Upper lobe of left lung (tissue), 6 donors: Measurements from ENCODE around the gene PWWP2B. TPM values are rescaled to one million over a fixed set of nuclear protein-coding genes. Genes with fewer than 3 reads are reported as not detected.

Experiments used
- ATAC-seq, 2 donors: fragments of 200-7000 bp; cut with Tn5 transposase; one replicate each; pipeline ENCODE4 v1.9.1; 2022; ENCODE audit warnings: mild to moderate bottlenecking in 2 of 2, moderate library complexity in 2 of 2; ENCODE audit not compliant: low FRiP score in 2 of 2
- DNase-seq, 2 donors: peaks; one replicate each; pipeline ENCODE4 v3.0.0-alpha.2; 2019 to 2020
- H3K27ac ChIP-seq, 4 donors: fragments of 200-600 bp; sonication (generic); one replicate each; pipeline ENCODE4 v1.5.1; 2016 to 2019
- H3K27me3 ChIP-seq, 4 donors: fragments of 200-600 bp; sonication (generic); one replicate each; pipeline ENCODE4 v1.5.1; 2017 to 2019
- H3K36me3 ChIP-seq, 4 donors: fragments of 200-600 bp; sonication (generic); one replicate each; pipeline ENCODE4 v1.5.1; 2016 to 2019
- H3K4me1 ChIP-seq, 4 donors: fragments of 200-600 bp; sonication (generic); one replicate each; pipeline ENCODE4 v1.5.1; 2018 to 2019
- H3K4me3 ChIP-seq, 4 donors: fragments of 200-600 bp; sonication (generic); one replicate each; pipeline ENCODE4 v1.5.1; 2017 to 2019; ENCODE audit warnings: mild to moderate bottlenecking in 2 of 4, moderate library complexity in 1 of 4
- H3K9me3 ChIP-seq, 4 donors: fragments of 200-600 bp; sonication (generic); one replicate each; pipeline ENCODE4 v1.5.1; 2018 to 2019
- EP300 ChIP-seq, 4 donors: sonication (generic); formaldehyde crosslinking; IDR thresholded peaks; one replicate each; pipeline ENCODE4 v1.5.1; 2017; ENCODE audit warnings: antibody characterized with exemption in 4 of 4, control low read depth in 2 of 4
- POLR2A ChIP-seq, 4 donors: fragments of 450-650 bp; IDR thresholded peaks; one replicate each; pipeline ENCODE4 v1.5.1; 2016 to 2017; ENCODE audit warnings: antibody characterized with exemption in 4 of 4, mild to moderate bottlenecking in 2 of 4
- POLR2AphosphoS5 ChIP-seq, 2 donors: sonication (generic); formaldehyde crosslinking; IDR thresholded peaks; one replicate each; pipeline ENCODE4 v1.5.1; 2017; ENCODE audit warnings: antibody characterized with exemption in 2 of 2
- WGBS, 2 donors: methylation state at CpG; one replicate each; pipeline ENCODE4 v1.1.5; 2017 to 2018; 5-methylcytosine and 5-hydroxymethylcytosine counted together
- total RNA-seq, 6 donors: library from RNA; depleted of rRNA in 4 of 6; stranded (reverse); fragments of >200 nt in 4 of 6; gene quantifications; one replicate each; pipeline versions ENCODE4 v1.1.0 to v1.2.1, GENCODE V29; 2016 to 2021
- TF ChIP-seq, protein P1 (sequence below), 6 experiments: fragments of 450-650 bp in 4 of 6; fragments of 200-600 bp in 2 of 6; sonication (generic) in 2 of 6; IDR thresholded peaks; one replicate each; pipeline ENCODE4 v1.5.1; 2016 to 2019; ENCODE audit warnings: antibody characterized with exemption in 6 of 6
- donor health status: DM: no; HTN: no; CAD: no; lungs with moderate emphysema.
- donor health status: DM: no; HTN: yes; CAD: no; lungs with severe emphysema.

The PWWP2B gene
- total RNA-seq, 6 donors from 2014 or later: 20.2 to 54.4 (median 32.9) TPM

DNA sequence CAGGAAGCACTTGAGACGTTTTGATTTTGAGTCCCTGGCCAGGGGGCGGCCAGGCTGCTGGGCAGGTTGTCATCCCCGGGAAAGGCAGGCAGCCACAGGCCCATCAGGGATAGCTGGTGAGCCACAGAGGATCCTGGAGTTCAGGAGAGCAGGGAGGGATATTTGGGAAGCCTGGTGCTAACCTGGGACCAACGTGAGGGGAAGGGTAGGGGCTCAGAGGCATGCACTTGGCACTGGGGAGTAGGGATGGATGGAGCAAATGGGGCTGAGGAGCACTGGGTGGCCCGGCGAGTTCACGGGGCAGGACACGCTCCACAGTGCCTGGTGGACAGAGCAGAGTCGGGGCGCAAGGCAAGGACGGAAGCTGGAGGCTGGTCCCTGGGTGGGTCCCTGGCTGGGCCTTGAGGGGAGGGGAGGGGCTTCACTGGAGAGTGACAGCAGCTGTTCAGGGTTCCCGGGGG lies 34.8 kb upstream of the PWWP2B start:
- Histone ChIP-seq H3K27me3 (no peaks in the 10 kb centered on the region), H3K36me3 (peaks cover 0 to 25% (median 12%) of the 10 kb centered on the region in 4 donors), H3K9me3 (no peaks in the 10 kb centered on the region), H3K4me1 (no peaks in the 10 kb centered on the region), H3K27ac (no peak overlapping the region), H3K4me3 (no peak overlapping the region)
- 63 to 94% methylated on average over 3 to 9 of the region's 12 CpGs for WGBS, 2 donors
- DNase-seq (peak in 1 of 2 donors; percentile 12), ATAC-seq (no peak)
- TF ChIP-seq, protein P1, sequence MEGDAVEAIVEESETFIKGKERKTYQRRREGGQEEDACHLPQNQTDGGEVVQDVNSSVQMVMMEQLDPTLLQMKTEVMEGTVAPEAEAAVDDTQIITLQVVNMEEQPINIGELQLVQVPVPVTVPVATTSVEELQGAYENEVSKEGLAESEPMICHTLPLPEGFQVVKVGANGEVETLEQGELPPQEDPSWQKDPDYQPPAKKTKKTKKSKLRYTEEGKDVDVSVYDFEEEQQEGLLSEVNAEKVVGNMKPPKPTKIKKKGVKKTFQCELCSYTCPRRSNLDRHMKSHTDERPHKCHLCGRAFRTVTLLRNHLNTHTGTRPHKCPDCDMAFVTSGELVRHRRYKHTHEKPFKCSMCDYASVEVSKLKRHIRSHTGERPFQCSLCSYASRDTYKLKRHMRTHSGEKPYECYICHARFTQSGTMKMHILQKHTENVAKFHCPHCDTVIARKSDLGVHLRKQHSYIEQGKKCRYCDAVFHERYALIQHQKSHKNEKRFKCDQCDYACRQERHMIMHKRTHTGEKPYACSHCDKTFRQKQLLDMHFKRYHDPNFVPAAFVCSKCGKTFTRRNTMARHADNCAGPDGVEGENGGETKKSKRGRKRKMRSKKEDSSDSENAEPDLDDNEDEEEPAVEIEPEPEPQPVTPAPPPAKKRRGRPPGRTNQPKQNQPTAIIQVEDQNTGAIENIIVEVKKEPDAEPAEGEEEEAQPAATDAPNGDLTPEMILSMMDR (IDR thresholded peaks at IDR 0.05): no peak
- no peak for TF ChIP-seq EP300 (IDR thresholded peaks at IDR 0.05)

DNA sequence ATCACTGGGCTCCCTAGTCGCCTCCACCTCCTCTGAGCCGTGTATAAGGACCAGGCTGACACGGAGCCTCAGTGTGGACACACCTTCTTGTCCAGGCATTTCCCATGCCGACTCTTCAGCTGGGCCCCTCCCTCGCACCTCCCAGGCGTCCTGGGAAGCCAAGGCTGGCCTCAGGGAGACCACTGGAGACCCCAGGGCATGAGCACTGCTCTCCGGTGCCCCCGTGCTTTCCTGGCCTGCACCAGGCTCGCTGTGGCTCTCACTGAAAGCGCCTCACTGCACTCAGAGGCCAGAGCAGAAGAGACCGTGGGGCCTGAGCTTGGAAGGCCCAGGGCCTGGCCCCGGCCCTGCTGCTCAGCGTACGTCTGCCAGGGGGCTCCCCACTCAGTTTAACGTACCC lies 33.6 kb upstream of the PWWP2B start:
- no peaks in the 10 kb centered on the region for H3K27me3 ChIP-seq
- TF ChIP-seq POLR2AphosphoS5 (IDR thresholded peaks at IDR 0.05): no peak
- TF ChIP-seq, protein P1 (IDR thresholded peaks at IDR 0.05): no peak
- no peak for TF ChIP-seq POLR2A (IDR thresholded peaks at IDR 0.05)
- TF ChIP-seq EP300 (IDR thresholded peaks at IDR 0.05): no peak
- no peak overlapping the region for H3K4me3 ChIP-seq
- peak in 1 of 2 donors; percentile 16 for DNase-seq
- H3K4me1 ChIP-seq: no peaks in the 10 kb centered on the region
- ATAC-seq: no peak
- 91 to 97% methylated on average over 10 to 15 of the region's 15 CpGs for WGBS, 2 donors
- no peak overlapping the region for H3K27ac ChIP-seq
- H3K9me3 ChIP-seq: no peaks in the 10 kb centered on the region
- H3K36me3 ChIP-seq: peaks cover 0 to 27% (median 12%) of the 10 kb centered on the region in 4 donors

DNA sequence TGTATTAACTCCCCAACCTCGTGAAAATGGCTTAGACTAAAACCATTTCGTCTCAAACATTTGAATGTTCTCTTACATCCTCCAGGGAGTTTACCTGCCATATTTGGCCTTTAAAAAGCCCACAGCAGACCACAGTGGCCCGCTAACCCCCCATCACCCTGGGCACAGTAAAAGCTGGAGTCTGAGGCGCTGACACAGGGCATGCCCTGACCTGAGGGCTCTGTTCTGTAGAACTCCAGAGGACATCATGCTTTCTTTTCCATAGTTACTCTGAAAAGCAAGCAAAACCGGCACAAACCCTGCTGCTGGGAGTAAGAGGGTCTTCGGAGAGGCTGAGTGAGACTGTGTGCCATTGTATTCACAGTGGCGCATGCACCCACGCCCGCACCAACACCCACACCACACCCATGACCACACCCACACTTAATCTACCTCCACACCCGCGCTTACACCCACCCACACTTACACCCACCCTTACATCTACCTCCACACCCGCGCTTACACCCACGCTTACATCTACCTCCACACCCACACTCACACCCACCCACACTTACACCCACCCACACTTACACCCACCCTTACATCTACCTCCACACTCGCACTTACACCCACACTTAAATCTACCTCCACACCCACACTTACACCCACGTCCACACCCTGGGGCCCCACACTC lies 32.9 kb upstream of the PWWP2B start:
- 65 to 68% methylated on average over 16 of the region's 16 CpGs for WGBS, 2 donors
- Histone ChIP-seq H3K27ac (no peak overlapping the region), H3K36me3 (peaks cover 0 to 27% (median 12%) of the 10 kb centered on the region in 4 donors), H3K27me3 (no peaks in the 10 kb centered on the region), H3K9me3 (no peaks in the 10 kb centered on the region), H3K4me1 (no peaks in the 10 kb centered on the region), H3K4me3 (no peak overlapping the region)
- ATAC-seq (peak; percentile 84 to 98), DNase-seq (no peak)
- TF ChIP-seq, protein P1 (IDR thresholded peaks at IDR 0.05): no peak
- TF ChIP-seq POLR2AphosphoS5 (IDR thresholded peaks at IDR 0.05) (no peak), EP300 (IDR thresholded peaks at IDR 0.05) (no peak), POLR2A (IDR thresholded peaks at IDR 0.05) (no peak)

DNA sequence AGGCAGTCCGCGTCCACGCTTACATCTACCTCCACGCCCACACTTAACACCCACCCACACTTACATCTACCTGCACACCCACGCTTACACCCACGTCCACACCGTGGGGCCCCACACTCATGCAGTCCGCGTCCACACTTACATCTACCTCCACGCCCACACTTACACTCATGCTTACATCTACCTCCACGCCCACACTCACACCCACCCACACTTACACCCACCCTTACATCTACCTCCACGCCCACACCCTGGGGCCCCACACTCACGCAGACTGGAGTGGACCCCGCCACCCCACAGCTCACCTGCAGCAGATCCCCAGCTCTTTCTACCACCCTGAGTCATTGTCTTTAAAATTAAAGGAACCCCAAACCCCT lies 32.4 kb upstream of the PWWP2B start:
- peaks cover 0 to 27% (median 10%) of the 10 kb centered on the region in 4 donors for H3K36me3 ChIP-seq
- TF ChIP-seq, protein P1 (IDR thresholded peaks at IDR 0.05): no peak
- TF ChIP-seq EP300 (IDR thresholded peaks at IDR 0.05) (no peak), POLR2A (IDR thresholded peaks at IDR 0.05) (no peak), POLR2AphosphoS5 (IDR thresholded peaks at IDR 0.05) (no peak)
- peak in 1 of 2 donors; percentile 32 for DNase-seq
- H3K4me1 ChIP-seq: no peaks in the 10 kb centered on the region
- H3K9me3 ChIP-seq: no peaks in the 10 kb centered on the region
- no peaks in the 10 kb centered on the region for H3K27me3 ChIP-seq
- peak in 1 of 2 donors; percentile 85 for ATAC-seq
- H3K4me3 ChIP-seq: no peak overlapping the region
- no peak overlapping the region for H3K27ac ChIP-seq
- 82 to 86% methylated on average over 14 of the region's 14 CpGs for WGBS, 2 donors

DNA sequence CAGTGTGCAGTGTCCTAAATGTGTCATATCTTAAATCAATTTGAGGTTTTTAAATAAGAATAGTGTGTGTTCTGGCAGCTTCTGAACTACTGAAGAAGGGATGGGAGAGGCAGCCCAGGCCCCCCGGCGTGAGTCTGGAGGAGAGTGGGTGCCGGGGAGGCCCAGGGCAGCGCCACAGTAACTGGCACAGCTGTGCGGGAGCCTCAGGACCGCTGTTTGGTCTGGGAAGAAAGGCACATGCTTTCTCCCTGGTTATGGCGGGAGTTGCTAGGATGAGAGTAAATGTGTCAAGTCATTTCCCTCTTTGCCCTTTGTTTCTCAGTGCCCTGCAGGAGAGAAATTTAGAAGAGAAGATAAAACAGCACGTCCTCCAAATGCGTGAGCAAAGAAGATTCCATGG lies 31.9 kb upstream of the PWWP2B start:
- H3K36me3 ChIP-seq: peaks cover 0 to 27% (median 9%) of the 10 kb centered on the region in 4 donors
- no peak overlapping the region for H3K4me3 ChIP-seq
- H3K9me3 ChIP-seq: no peaks in the 10 kb centered on the region
- H3K4me1 ChIP-seq: no peaks in the 10 kb centered on the region
- no peaks in the 10 kb centered on the region for H3K27me3 ChIP-seq
- peak in 1 of 2 donors; percentile 6 for DNase-seq
- 82 to 89% methylated on average over 9 of the region's 9 CpGs for WGBS, 2 donors
- no peak for ATAC-seq
- no peak overlapping the region for H3K27ac ChIP-seq
- no peak for TF ChIP-seq POLR2A (IDR thresholded peaks at IDR 0.05)
- TF ChIP-seq, protein P1 (IDR thresholded peaks at IDR 0.05): no peak
- TF ChIP-seq POLR2AphosphoS5 (IDR thresholded peaks at IDR 0.05): no peak
- no peak for TF ChIP-seq EP300 (IDR thresholded peaks at IDR 0.05)
